SJCRH30 (cell line): Measurements from ENCODE around the gene CFL1. TPM values are rescaled to one million over a fixed set of nuclear protein-coding genes. Genes with fewer than 3 reads are reported as not detected.
A peak's percentile ranks its signal among the peaks of the same experiment; 100 is the strongest.

Source experiments
- DNase-seq, 2 experiments: peaks; one replicate each; pipeline ENCODE4 v3.0.0-alpha.2; 2015 to 2020
- H3K27ac ChIP-seq: fragments of 250-450 bp; sonication (Bioruptor Pico); 2 replicates; pipeline ENCODE4 v1.5.1; 2020; ENCODE audit warnings: mild to moderate bottlenecking, moderate library complexity
- H3K27me3 ChIP-seq: fragments of 250-450 bp; sonication (Bioruptor Pico); 2 replicates; pipeline ENCODE4 v1.5.1; 2020; ENCODE audit warnings: mild to moderate bottlenecking, moderate library complexity
- H3K36me3 ChIP-seq: fragments of 250-450 bp; sonication (Bioruptor Pico); 2 replicates; pipeline ENCODE4 v1.5.1; 2020; ENCODE audit warnings: mild to moderate bottlenecking, moderate library complexity
- H3K4me1 ChIP-seq: fragments of 250-450 bp; sonication (Bioruptor Pico); 2 replicates; pipeline ENCODE4 v1.5.1; 2020; ENCODE audit warnings: mild to moderate bottlenecking, moderate library complexity
- H3K4me3 ChIP-seq: fragments of 250-450 bp; sonication (Bioruptor Pico); 2 replicates; pipeline ENCODE4 v1.5.1; 2020; ENCODE audit warnings: mild to moderate bottlenecking, moderate library complexity
- H3K9me3 ChIP-seq: fragments of 250-450 bp; sonication (Bioruptor Pico); replicated peaks from 2 replicates; pipeline ENCODE4 v1.5.1; 2020; ENCODE audit warnings: mild to moderate bottlenecking, moderate library complexity
- total RNA-seq: library from RNA; depleted of rRNA; stranded (reverse); fragments of >200 nt; shearing (Covaris generic); gene quantifications from 2 replicates; pipeline ENCODE4 v1.2.3, GENCODE V29; 2014

The CFL1 gene
- total RNA-seq, 1 experiment from 2014 or later: 743 TPM

DNA sequence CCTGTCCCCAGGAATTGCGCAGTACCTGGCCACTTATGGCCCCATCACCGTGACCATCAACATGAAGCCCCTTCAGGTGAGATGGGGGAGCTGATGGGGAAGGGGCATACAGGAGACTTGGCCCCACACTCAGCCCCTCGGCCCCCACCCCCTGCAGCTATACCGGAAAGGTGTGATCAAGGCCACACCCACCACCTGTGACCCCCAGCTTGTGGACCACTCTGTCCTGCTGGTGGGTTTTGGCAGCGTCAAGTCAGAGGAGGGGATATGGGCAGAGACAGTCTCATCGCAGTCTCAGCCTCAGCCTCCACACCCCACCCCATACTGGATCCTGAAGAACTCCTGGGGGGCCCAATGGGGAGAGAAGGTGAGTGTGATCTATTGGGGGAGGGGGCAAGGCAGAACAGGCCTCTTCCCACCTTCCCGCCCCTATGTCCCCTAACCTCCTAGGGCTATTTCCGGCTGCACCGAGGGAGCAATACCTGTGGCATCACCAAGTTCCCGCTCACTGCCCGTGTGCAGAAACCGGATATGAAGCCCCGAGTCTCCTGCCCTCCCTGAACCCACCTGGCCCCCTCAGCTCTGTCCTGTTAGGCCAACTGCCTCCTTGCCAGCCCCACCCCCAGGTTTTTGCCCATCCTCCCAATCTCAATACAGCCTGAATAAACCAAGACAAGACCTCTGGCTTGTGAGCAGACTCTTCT lies 25.2 kb upstream of the CFL1 start:
- no peak for DNase-seq
- Histone ChIP-seq H3K27ac (no peak overlapping the region), H3K4me3 (no peak overlapping the region), H3K36me3 (peaks cover 17% of the 10 kb centered on the region), H3K4me1 (no peaks in the 10 kb centered on the region), H3K27me3 (no peaks in the 10 kb centered on the region), H3K9me3 (no peaks in the 10 kb centered on the region)

DNA sequence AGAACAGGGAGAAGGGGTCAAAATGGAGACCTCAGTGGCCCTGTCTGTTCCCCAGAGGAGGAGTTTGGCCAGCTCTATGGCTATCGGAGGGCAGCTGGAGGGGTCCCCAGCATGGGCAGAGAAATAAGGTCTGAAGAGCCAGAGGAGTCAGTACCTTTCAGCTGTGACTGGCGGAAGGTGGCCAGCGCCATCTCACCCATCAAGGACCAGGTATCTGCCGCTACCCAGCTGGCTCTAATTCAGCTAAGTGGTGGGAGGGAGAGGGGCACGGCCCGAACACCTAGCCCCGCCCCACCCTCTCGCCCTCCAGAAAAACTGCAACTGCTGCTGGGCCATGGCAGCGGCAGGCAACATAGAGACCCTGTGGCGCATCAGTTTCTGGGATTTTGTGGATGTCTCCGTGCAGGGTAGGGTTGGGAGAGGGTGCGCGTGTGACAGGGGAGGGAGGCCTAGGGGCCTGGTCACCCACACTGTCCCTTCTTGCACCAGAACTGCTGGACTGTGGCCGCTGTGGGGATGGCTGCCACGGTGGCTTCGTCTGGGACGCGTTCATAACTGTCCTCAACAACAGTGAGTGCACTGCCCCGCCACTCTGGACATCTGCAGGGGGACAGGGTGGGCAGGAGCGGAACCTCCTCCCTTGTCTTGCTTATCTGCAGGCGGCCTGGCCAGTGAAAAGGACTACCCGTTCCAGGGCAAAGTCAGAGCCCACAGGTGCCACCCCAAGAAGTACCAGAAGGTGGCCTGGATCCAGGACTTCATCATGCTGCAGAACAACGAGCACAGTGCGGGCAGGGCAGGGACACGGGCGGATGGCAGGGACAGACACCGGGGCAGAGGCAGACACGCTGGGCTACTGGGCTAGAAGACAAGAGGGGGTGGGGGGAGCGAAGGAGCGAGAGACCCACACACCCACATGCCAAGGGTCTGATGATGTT lies 24.4 kb upstream of the CFL1 start:
- Histone ChIP-seq H3K9me3 (no peaks in the 10 kb centered on the region), H3K4me3 (no peak overlapping the region), H3K4me1 (no peaks in the 10 kb centered on the region), H3K27me3 (no peaks in the 10 kb centered on the region), H3K36me3 (peaks cover 17% of the 10 kb centered on the region), H3K27ac (no peak overlapping the region)
- no peak for DNase-seq

DNA sequence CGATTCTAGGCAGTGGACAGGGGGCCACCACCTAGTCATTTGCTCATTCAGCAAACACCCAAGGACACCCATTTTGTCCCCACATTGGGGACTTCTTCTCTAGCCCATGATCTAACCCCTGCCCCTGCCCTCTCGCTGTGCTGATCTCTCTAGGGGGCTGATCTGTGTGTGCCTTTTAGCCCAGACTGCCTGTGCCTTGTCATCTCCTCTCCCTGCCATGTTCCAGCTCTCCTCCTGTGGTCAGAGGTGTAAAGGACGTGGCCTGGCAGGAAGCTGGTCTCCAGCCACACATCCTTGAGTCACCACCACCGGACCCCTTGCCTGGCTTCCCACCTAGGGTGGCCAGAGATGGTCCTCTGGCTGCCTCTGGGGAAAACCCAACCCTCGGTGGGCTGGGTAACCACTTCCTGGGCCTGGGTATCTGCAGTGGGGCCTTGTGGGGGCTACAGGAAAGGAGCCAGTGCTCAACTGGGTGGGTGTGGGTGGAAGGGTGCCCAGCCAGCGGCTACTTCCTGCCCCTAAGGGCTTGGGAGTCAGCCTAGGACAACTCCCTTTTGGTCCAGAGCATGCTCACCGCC lies 23.0 kb upstream of the CFL1 start:
- Histone ChIP-seq H3K27me3 (no peaks in the 10 kb centered on the region), H3K36me3 (peaks cover 17% of the 10 kb centered on the region)

DNA sequence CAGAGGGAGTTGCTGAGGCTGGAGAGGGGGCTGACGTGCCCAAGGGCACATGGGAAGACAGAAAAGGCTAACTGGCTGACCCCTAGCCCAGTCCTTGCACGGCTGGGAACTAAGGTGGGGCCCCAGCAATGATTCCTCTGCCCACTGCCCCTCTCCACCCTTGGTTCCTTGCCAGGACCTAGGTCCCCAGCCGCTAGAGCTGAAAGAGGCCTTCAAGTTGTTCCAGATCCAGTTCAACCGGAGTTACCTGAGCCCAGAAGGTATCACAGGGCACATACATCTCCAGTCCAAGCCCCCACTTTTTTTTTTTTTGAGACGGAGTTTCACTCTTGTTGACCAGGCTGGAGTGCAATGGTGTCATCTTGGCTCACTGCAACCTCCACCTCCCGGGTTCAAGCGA lies 22.0 kb upstream of the CFL1 start:
- Histone ChIP-seq H3K4me1 (no peaks in the 10 kb centered on the region), H3K27me3 (no peaks in the 10 kb centered on the region), H3K36me3 (peaks cover 15% of the 10 kb centered on the region), H3K27ac (no peak overlapping the region), H3K9me3 (no peaks in the 10 kb centered on the region), H3K4me3 (no peak overlapping the region)
- no peak for DNase-seq

More for the DNA sequence above, 23.0 kb upstream of the CFL1 start:
- DNase-seq: no peak
- Histone ChIP-seq H3K4me1 (no peaks in the 10 kb centered on the region), H3K9me3 (no peaks in the 10 kb centered on the region), H3K27ac (no peak overlapping the region), H3K4me3 (no peak overlapping the region)

DNA sequence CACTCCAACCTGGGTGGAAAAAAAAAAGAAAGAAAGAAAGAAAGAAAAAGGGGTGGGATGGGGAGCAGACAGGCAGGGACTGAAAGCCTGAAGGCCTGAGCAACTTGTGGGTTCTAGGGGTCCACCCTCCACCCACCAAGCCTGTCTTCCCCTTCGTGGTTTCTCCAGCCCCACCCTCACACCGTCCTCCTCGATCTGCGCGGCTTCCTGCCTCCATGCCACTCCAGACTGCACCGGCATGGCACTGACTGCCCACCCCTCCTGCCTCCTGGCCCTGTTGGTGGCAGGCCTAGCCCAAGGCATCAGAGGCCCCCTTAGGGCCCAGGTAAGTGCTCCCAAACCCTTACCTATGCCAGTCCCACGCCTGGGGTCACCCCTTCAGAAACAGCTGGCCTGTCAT lies 21.6 kb upstream of the CFL1 start, which contains the start of gene CTSW:
Gene CTSW, plus strand, starts transcription at position 221 of the 400 bp plus-strand sequence. Its CDS starts 18 bp downstream, at position 239.
- no peaks in the 10 kb centered on the region for H3K9me3 ChIP-seq
- H3K27ac ChIP-seq: no peak within 1 kb of the TSS
- H3K27me3 ChIP-seq: no peaks in the 10 kb centered on the region
- DNase-seq: no peak
- no peak within 1 kb of the TSS for H3K4me3 ChIP-seq
- peaks cover 13% of the 10 kb centered on the region for H3K36me3 ChIP-seq
- no peaks in the 10 kb centered on the region for H3K4me1 ChIP-seq

DNA sequence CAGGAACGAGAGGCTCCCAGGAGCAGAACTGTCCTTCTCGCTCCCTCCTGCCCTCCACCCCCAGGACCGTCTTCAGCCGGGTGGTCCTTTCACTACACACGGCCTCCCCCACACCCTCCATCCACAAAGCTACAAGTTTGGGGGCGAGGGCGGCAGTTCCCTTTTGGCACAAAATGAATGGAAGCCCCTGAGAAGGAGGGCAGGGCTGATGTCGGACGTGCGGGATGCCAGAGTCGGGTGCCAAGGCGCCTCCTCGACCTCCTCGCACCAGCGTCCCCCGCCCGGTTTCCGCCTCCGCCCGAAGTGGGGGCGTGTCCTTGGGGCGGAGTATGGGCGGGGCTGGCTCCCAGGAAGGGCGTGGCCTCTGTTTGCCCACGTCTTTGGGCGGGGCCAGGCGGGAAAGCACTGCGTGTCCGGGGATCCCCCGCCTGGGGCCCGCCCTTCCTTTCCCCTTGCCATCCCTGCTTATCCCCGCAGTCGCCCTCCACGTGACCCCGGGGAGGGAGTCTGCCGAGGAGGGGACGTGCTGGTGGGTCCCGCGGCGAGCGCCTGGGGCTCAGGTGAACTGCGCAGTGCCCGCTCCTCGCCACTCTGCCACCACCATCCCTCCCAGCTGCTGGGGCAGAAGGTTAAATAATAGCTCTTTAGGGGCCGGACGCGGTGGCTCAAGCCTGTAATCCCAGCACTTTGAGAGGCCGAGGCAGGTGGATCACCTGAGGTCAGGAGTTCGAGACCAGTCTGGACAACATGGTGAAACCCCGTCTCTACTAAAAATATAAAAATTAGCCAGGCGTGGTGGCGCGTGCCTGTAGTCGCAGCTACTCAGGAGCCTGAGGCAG lies 15.6 kb upstream of the CFL1 start:
- no peaks in the 10 kb centered on the region for H3K36me3 ChIP-seq
- H3K4me1 ChIP-seq: peaks cover 5% of the 10 kb centered on the region; the same call in 1 of the 2 replicates
- H3K9me3 ChIP-seq: no peaks in the 10 kb centered on the region
- H3K27ac ChIP-seq: no peak overlapping the region
- no peaks in the 10 kb centered on the region for H3K27me3 ChIP-seq
- peak overlapping the region; percentile 58 for H3K4me3 ChIP-seq
- peak; percentile 93 to 95 for DNase-seq

DNA sequence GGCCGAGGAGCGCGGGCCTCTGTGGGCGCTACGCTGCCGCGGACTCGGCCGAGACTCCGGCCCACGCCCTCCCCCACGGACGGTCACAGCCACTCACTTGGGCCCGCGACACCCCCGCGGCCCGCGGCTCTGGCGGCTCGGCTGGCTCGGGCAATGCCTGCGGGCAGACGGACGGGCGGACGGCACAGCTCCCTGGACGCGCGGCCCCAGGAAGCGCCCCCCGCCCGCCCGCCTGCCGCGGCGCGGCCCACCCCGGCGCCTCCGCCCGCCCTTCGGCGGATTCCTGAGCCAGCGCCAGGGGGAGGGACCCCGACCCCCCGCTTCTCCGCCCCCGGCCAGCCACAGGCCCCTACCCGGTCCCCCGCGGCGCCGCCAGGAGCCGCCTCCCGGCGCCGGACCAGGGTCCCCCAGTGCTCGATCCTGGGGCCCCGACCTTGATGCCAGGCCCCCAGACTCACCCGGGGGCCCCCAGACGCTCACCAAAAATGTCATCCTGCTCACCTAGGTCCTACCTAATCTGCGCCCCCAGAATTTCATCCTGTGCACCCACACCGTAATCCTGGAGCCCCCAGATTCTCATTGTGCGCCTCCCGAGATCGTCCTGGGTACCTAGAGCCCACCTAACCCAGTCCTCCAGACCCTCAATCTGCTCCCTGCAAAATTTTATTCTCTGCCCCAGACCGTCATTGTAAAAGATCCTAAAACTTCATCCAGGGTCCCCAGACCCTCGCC lies 14.8 kb upstream of the CFL1 start, which contains the start of gene EFEMP2:
Gene EFEMP2, minus strand, starts transcription at position 215 of the 732 bp plus-strand sequence. CDS start 446 bp downstream, outside the sequence.
- Histone ChIP-seq H3K27me3 (no peaks in the 10 kb centered on the region), H3K9me3 (no peaks in the 10 kb centered on the region), H3K4me1 (peaks cover 5% of the 10 kb centered on the region; the same call in 1 of the 2 replicates), H3K36me3 (peaks cover 2% of the 10 kb centered on the region), H3K4me3 (peak within 1 kb of the TSS; percentile 58), H3K27ac (peak within 1 kb of the TSS; percentile 19; the same call in 1 of the 2 replicates)
- peak; percentile 41 to 42 for DNase-seq

DNA sequence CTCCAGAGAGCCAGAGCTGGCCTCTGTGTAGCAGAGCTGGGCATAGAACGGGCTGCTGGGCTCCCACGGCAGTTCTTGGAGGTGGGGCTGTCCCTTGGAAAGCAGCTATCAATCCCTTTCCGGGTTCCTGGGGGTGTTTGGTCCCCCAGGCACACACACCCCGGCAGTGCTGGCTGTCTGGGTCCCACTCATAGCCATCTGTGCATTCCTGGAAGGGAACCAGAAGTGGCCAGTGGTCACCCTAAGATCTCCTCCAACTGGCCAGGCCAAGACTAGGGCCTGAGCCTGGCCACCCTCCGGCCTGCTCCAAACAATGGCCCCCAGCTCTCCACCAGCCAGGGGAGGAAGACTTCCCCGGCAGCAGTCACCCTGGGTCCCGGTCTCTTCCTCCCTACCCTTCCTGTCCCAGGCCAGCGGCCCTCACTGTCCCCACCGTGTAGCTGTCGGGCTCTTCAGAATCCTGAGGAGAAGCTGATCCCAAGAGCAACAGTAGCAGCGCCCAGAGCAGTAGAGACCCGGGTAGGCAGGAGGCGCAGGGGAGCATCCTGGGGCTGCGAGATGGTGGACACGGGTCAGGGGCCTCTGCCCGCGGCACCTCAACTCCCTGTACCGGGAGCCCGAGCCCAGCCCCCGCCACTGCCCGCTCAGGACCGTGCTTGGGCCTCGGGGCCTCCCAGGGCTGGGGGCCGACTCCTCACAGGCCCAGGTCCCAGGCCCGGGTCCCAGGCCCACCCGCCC lies 14.0 kb upstream of the CFL1 start:
- H3K4me1 ChIP-seq: peaks cover 5% of the 10 kb centered on the region; the same call in 1 of the 2 replicates
- no peaks in the 10 kb centered on the region for H3K27me3 ChIP-seq
- H3K4me3 ChIP-seq: peak overlapping the region; percentile 58
- H3K36me3 ChIP-seq: peaks cover 7% of the 10 kb centered on the region
- no peaks in the 10 kb centered on the region for H3K9me3 ChIP-seq
- H3K27ac ChIP-seq: peak overlapping the region; percentile 19; the same call in 1 of the 2 replicates
- DNase-seq: peak; percentile 42 to 55

DNA sequence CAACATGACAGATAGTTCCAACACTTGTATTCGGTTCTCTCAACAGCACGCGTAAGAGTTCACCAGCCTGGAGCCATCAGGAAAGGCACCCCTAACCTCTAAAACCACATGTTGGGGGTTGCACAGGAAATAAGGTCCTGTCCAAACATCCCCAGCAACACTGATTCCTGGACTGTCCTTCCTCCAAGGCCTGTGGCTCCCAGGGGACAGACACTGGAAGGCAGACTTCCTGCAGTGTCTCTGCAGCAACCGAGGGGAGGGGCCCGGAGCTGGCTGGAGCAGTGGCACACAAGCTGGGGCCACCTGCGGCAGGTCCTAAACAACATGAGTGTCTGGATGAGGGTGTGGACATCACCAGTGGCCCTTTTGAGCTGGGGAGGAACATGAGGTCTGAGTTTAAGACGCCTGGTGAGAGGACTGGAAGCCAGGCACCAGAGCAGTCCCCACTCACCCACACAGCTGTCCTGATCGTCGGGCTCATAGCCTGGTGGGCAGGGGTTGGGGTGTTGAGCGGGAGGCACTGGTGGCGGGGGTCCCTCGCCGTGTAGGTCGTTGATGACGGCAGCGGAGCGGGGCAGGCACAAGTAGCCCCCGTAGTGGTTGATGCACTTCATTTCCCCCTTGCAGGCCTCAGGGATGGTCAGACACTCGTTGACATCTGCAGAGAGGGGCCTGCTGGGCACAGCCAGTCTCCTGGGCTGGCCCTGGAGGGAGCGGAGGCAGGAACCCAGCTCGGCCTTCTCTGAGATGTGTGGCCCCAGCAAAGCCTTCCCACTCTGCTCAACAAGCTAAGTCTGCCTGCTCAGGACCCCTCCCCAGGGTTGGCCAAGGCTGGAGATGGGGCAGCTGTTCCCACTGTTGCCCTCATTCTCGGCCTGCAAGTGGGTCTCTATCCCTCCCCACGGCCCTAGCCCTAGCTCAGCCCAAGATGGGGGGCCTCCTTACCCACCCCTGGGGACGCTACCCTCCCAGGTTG lies 13.0 kb upstream of the CFL1 start:
- Histone ChIP-seq H3K4me1 (peaks cover 5% of the 10 kb centered on the region; the same call in 1 of the 2 replicates), H3K27me3 (no peaks in the 10 kb centered on the region), H3K27ac (no peak overlapping the region), H3K36me3 (peaks cover 14% of the 10 kb centered on the region), H3K9me3 (no peaks in the 10 kb centered on the region), H3K4me3 (no peak overlapping the region)
- DNase-seq: no peak

DNA sequence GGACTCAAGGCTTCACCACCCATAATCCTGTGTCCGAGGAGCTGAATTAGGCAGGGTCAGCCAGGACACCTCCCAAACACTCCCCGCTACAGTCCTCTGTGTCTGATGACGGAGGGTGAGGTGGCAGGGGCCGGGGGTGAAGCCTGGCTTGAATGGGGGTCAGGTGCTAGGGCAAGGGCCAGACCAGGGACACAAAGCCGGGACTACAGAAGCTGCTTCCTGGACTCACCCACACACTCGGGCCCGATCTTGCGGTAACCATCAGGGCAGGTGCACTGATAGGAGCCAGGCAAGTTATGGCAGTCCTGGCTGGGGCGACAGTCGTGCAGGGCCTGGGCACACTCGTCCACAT lies 12.3 kb upstream of the CFL1 start:
- Histone ChIP-seq H3K4me3 (no peak overlapping the region), H3K36me3 (peaks cover 20% of the 10 kb centered on the region), H3K27ac (no peak overlapping the region), H3K27me3 (no peaks in the 10 kb centered on the region), H3K4me1 (peaks cover 5% of the 10 kb centered on the region; the same call in 1 of the 2 replicates), H3K9me3 (no peaks in the 10 kb centered on the region)
- DNase-seq: no peak

DNA sequence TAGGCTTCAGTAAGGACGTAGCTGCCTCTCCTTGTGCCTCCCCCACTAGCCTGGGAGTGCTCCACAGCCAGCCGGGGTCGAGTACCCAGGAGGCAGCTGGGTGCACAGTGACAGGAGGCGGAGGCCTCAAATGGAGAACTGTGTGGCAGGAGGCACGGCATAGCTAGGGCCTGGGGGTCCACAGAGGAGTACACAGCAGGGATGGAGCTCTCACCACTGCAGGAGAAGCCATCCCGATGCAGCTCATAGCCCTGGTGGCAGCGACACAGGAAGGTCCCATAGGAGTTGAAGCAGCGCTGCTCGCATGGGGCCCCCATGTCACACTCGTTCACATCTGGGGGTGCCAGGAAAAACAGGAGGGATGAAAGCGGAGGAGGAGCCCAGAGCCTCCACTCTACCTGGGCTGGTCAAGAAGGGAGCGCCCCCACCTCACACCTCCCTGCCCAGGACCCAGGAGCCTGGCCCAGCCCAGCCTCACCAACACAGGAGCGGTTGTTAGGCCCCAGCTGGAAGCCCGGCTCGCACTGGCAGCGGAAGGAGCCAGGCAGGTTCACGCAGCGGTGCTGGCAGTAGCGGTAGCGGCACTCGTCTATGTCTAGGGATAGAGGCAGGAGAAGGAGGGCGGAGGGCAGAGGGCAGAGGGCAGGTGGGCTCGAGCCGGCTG lies 11.8 kb upstream of the CFL1 start:
- peaks cover 25% of the 10 kb centered on the region for H3K36me3 ChIP-seq
- no peak overlapping the region for H3K4me3 ChIP-seq
- no peak overlapping the region for H3K27ac ChIP-seq
- H3K4me1 ChIP-seq: peaks cover 5% of the 10 kb centered on the region; the same call in 1 of the 2 replicates
- DNase-seq: no peak
- H3K9me3 ChIP-seq: no peaks in the 10 kb centered on the region
- no peaks in the 10 kb centered on the region for H3K27me3 ChIP-seq

DNA sequence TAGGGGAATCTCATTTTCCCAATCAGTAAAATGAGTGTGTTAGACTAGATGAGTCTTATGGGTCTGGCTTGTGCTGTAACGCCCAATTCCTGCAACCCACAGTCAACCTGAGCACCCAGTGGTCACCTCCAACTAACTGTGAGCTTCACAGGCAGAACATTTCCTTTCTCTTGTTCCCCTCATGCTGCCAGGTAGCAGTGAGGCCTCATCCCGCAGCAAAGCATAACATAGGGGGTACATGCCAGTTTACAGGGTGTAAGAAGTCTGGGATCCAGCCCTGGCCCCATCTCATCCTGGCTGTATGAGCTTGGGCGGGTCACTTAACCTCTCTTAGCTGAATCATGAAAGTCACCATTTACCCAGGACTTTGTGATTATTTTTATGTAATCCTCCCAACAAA lies 10.9 kb upstream of the CFL1 start:
- Histone ChIP-seq H3K36me3 (peaks cover 28% of the 10 kb centered on the region), H3K4me3 (no peak overlapping the region), H3K27me3 (no peaks in the 10 kb centered on the region), H3K4me1 (peaks cover 5% of the 10 kb centered on the region; the same call in 1 of the 2 replicates), H3K9me3 (no peaks in the 10 kb centered on the region), H3K27ac (no peak overlapping the region)
- no peak for DNase-seq
